H1 (cell line): ENCODE measurements around the gene CAPZA3. TPM values are rescaled to one million over a fixed set of nuclear protein-coding genes. Genes with fewer than 3 reads are reported as not detected.

Experiments used
- CTCF ChIA-PET: fragments of 300-600 bp; sonication (Branson Sonifier 250); formaldehyde crosslinking; loops from one replicate; lab custom pipeline; 2021; ENCODE audit not compliant: partially characterized antibody; lab: Charles Lee
- POLR2A ChIA-PET: fragments of 300-600 bp; sonication (Branson Sonifier 250); formaldehyde crosslinking; loops from one replicate; lab custom pipeline; 2021; ENCODE audit warnings: inconsistent platforms; ENCODE audit not compliant: partially characterized antibody; lab: Charles Lee
- DNase-seq, 2 experiments: peaks; one replicate each; pipeline versions ENCODE4 v3.0.0 to v3.0.0-alpha.2; 2010 to 2022; ENCODE audit warnings: low spot score in 2 of 2, low read depth in 1 of 2, mixed read lengths in 1 of 2
- FAIRE-seq: peaks from 2 replicates; lab custom pipeline; 2011; peaks lifted over from hg19 to GRCh38; lab: Jason Lieb, UNC
- H2AFZ ChIP-seq: 2 replicates; pipeline ENCODE4 v1.8.1; 2012; ENCODE audit warnings: low read length, inconsistent platforms
- H2AK5ac ChIP-seq: 2 replicates; pipeline ENCODE4 v1.6.1; 2013; ENCODE audit warnings: low read depth, low read length
- H2BK120ac ChIP-seq: replicated peaks from 2 replicates; pipeline ENCODE3; 2013; ENCODE audit warnings: low read depth, low read length, inconsistent platforms
- H2BK12ac ChIP-seq: 2 replicates; pipeline ENCODE4 v1.6.1; 2013; ENCODE audit warnings: low read depth, low read length
- H2BK15ac ChIP-seq: 2 replicates; pipeline ENCODE4 v1.6.1; 2013; ENCODE audit warnings: low read length
- H2BK20ac ChIP-seq: 2 replicates; pipeline ENCODE4 v1.6.1; 2013; ENCODE audit warnings: low read length
- H2BK5ac ChIP-seq: 2 replicates; pipeline ENCODE4 v1.6.1; 2013; ENCODE audit warnings: low read depth, low read length
- H3K14ac ChIP-seq: 2 replicates; pipeline ENCODE4 v1.6.1; 2013; ENCODE audit warnings: inconsistent platforms; ENCODE audit not compliant: insufficient read length
- H3K18ac ChIP-seq: 2 replicates; pipeline ENCODE4 v1.6.1; 2013; ENCODE audit warnings: low read length; ENCODE audit errors: extremely low read depth
- H3K23ac ChIP-seq: 2 replicates; pipeline ENCODE4 v1.6.1; 2013; ENCODE audit warnings: inconsistent platforms; ENCODE audit not compliant: insufficient read length
- H3K23me2 ChIP-seq: 2 replicates; pipeline ENCODE4 v1.6.1; 2013; ENCODE audit warnings: low read depth, low read length
- H3K27ac ChIP-seq: 2 replicates; pipeline ENCODE4 v1.6.1; 2011; ENCODE audit warnings: low read depth, low read length, inconsistent platforms
- H3K27me3 ChIP-seq, 4 experiments: replicated peaks in 1 of 4; 1 replicate in 1 of 4; 2 replicates in 3 of 4; pipeline versions ENCODE4 v1.6.1 to v1.8.1; 2011 to 2013; ENCODE audit warnings: low read length in 3 of 4, mild to moderate bottlenecking in 3 of 4, inconsistent platforms in 2 of 4, mixed read lengths in 2 of 4, moderate library complexity in 1 of 4; ENCODE audit not compliant: control insufficient read depth in 3 of 4, insufficient read depth in 3 of 4; ENCODE audit errors: extremely low read depth in 1 of 4
- H3K36me3 ChIP-seq, 4 experiments: 2 replicates each; pipeline versions ENCODE4 v1.6.1 to v1.8.1; 2011 to 2013; ENCODE audit warnings: mild to moderate bottlenecking in 4 of 4, low read length in 3 of 4, moderate library complexity in 2 of 4, control low read depth in 1 of 4, inconsistent platforms in 1 of 4; ENCODE audit not compliant: insufficient read depth in 4 of 4, control insufficient read depth in 2 of 4
- H3K4ac ChIP-seq: replicated peaks from 2 replicates; pipeline ENCODE3; 2013; ENCODE audit warnings: low read length, low read depth, mixed read lengths, inconsistent platforms; ENCODE audit not compliant: insufficient read length
- H3K4me1 ChIP-seq, 4 experiments: replicated peaks in 1 of 4; 1 replicate in 1 of 4; 2 replicates in 3 of 4; pipeline versions ENCODE4 v1.6.1 to v1.8.1; 2011 to 2013; ENCODE audit warnings: low read length in 3 of 4, inconsistent platforms in 2 of 4, mixed read lengths in 1 of 4; ENCODE audit not compliant: insufficient read depth in 4 of 4, control insufficient read depth in 3 of 4
- H3K4me2 ChIP-seq, 2 experiments: 2 replicates each; pipeline versions ENCODE4 v1.6.1 to v1.8.1; 2011 to 2013; ENCODE audit warnings: low read depth in 2 of 2, low read length in 2 of 2, control low read depth in 1 of 2, inconsistent platforms in 1 of 2, mild to moderate bottlenecking in 1 of 2; ENCODE audit not compliant: insufficient read depth in 1 of 2
- H3K4me3 ChIP-seq, 4 experiments: fragments of 200-600, 300-600 bp in 1 of 4; sonication (generic), shearing (Covaris generic), sonication (Bioruptor Twin) in 1 of 4; 2 replicates each; pipeline versions ENCODE4 v1.5.1 to v1.8.1; 2011 to 2016; ENCODE audit warnings: low read length in 4 of 4, low read depth in 3 of 4, control low read depth in 2 of 4, inconsistent platforms in 2 of 4, mild to moderate bottlenecking in 2 of 4, mixed read lengths in 1 of 4, moderate library complexity in 1 of 4; ENCODE audit not compliant: insufficient read depth in 2 of 4; ENCODE audit errors: extremely low read depth in 1 of 4
- H3K56ac ChIP-seq: replicated peaks from 2 replicates; pipeline ENCODE3; 2013; ENCODE audit warnings: low read depth, mild to moderate bottlenecking, mixed read lengths, low read length, inconsistent platforms; ENCODE audit not compliant: insufficient read length
- H3K79me1 ChIP-seq: 2 replicates; pipeline ENCODE4 v1.6.1; 2013; ENCODE audit warnings: low read depth, low read length, control low read depth
- H3K79me2 ChIP-seq, 2 experiments: 2 replicates each; pipeline versions ENCODE4 v1.6.1 to v1.8.1; 2012 to 2013; ENCODE audit warnings: low read length in 2 of 2, mild to moderate bottlenecking in 2 of 2, inconsistent platforms in 1 of 2; ENCODE audit not compliant: insufficient read depth in 2 of 2, control insufficient read depth in 1 of 2
- H3K9ac ChIP-seq, 4 experiments: replicated peaks in 1 of 4; 1 replicate in 1 of 4; 2 replicates in 3 of 4; pipeline versions ENCODE4 v1.6.1 to v1.8.1; 2011 to 2013; ENCODE audit warnings: low read depth in 3 of 4, low read length in 3 of 4, control low read depth in 2 of 4, mild to moderate bottlenecking in 2 of 4, moderate library complexity in 2 of 4, inconsistent platforms in 1 of 4; ENCODE audit errors: extremely low read depth in 1 of 4
- H3K9me3 ChIP-seq, 2 experiments: 2 replicates each; pipeline versions ENCODE4 v1.6.1 to v1.8.1; 2012 to 2013; ENCODE audit warnings: mild to moderate bottlenecking in 2 of 2, moderate library complexity in 2 of 2, control low read depth in 1 of 2, inconsistent platforms in 1 of 2, low read depth in 1 of 2, low read length in 1 of 2, mixed read lengths in 1 of 2; ENCODE audit not compliant: insufficient read depth in 2 of 2
- H4K20me1 ChIP-seq, 2 experiments: replicated peaks in 1 of 2; 2 replicates each; pipeline versions ENCODE3 to v1.8.1; 2011 to 2013; ENCODE audit warnings: inconsistent platforms in 2 of 2, low read length in 2 of 2, mild to moderate bottlenecking in 1 of 2; ENCODE audit not compliant: insufficient read depth in 2 of 2, control insufficient read depth in 1 of 2
- H4K5ac ChIP-seq: 2 replicates; pipeline ENCODE4 v1.6.1; 2013; ENCODE audit warnings: low read length, low read depth, mixed read lengths, inconsistent platforms; ENCODE audit not compliant: insufficient read length
- H4K8ac ChIP-seq: 2 replicates; pipeline ENCODE4 v1.8.0; 2013; ENCODE audit warnings: mild to moderate bottlenecking, moderate library complexity, low read length, inconsistent platforms; ENCODE audit not compliant: insufficient read depth; ENCODE audit errors: extremely low read depth
- H4K91ac ChIP-seq: replicated peaks from 2 replicates; pipeline ENCODE3; 2013; ENCODE audit warnings: low read length, mixed read lengths, inconsistent platforms; ENCODE audit not compliant: insufficient read length
- BRCA1 ChIP-seq: IDR thresholded peaks from 2 replicates; pipeline ENCODE4 v1.6.1; 2012; ENCODE audit warnings: low read depth, low read length, improper control_type of control experiment
- CBX5 ChIP-seq: fragments of 300-800, 300-1000 bp; sonication (generic); IDR thresholded peaks from 2 replicates; pipeline ENCODE4 v1.7.1; 2016; ENCODE audit warnings: antibody characterized with exemption, low read length, low read depth
- CTBP2 ChIP-seq: IDR thresholded peaks from 2 replicates; pipeline ENCODE4 v1.7.0; 2011; ENCODE audit warnings: borderline replicate concordance, mild to moderate bottlenecking, moderate library complexity, mixed read lengths, low read length; ENCODE audit not compliant: insufficient read depth, insufficient read length
- CTCF ChIP-seq, 3 experiments: IDR thresholded peaks; 1 replicate in 2 of 3; 2 replicates in 1 of 3; pipeline versions ENCODE4 v1.5.1 to v1.6.1; 2011; ENCODE audit warnings: low read length in 3 of 3, mild to moderate bottlenecking in 3 of 3, inconsistent platforms in 2 of 3, low read depth in 1 of 3, moderate library complexity in 1 of 3; ENCODE audit not compliant: insufficient read depth in 1 of 3; ENCODE audit errors: control extremely low read depth in 1 of 3
- FOSL1 ChIP-seq: IDR thresholded peaks from 2 replicates; pipeline ENCODE4 v1.6.1; 2011; ENCODE audit warnings: mild to moderate bottlenecking, low read depth, low read length, moderate library complexity; ENCODE audit not compliant: insufficient read depth
- POLR2A ChIP-seq, 2 experiments: IDR thresholded peaks; 1 replicate in 1 of 2; 2 replicates in 1 of 2; pipeline ENCODE4 v1.6.1; 2011; ENCODE audit warnings: low read depth in 2 of 2, low read length in 2 of 2, mild to moderate bottlenecking in 2 of 2; ENCODE audit errors: control extremely low read depth in 1 of 2
- POLR2AphosphoS5 ChIP-seq: IDR thresholded peaks from 2 replicates; pipeline ENCODE4 v1.6.1; 2011; ENCODE audit warnings: low read depth, low read length
- RAD21 ChIP-seq, 2 experiments: IDR thresholded peaks in 1 of 2; conservative IDR thresholded peaks in 1 of 2; 2 replicates each; pipeline ENCODE4 v1.6.1; 2011; ENCODE audit warnings: low read depth in 2 of 2, low read length in 2 of 2, improper control_type of control experiment in 1 of 2, inconsistent platforms in 1 of 2, mild to moderate bottlenecking in 1 of 2, moderate library complexity in 1 of 2
- SIRT6 ChIP-seq: IDR thresholded peaks from one replicate; pipeline ENCODE4 v1.7.1; 2012; ENCODE audit warnings: low read length, inconsistent platforms
- SP1 ChIP-seq: IDR thresholded peaks from 2 replicates; pipeline ENCODE4 v1.6.1; 2011; ENCODE audit warnings: low read depth, low read length
- SUZ12 ChIP-seq: fragments of 200-600 bp; sonication (generic); IDR thresholded peaks from 2 replicates; pipeline ENCODE4 v1.6.1; 2012; ENCODE audit warnings: mild to moderate bottlenecking, inconsistent platforms, low read length, moderate library complexity, mixed read lengths
- TBP ChIP-seq: IDR thresholded peaks from 2 replicates; pipeline ENCODE4 v1.6.1; 2011; ENCODE audit warnings: low read depth, low read length, improper control_type of control experiment
- YY1 ChIP-seq: IDR thresholded peaks from 2 replicates; pipeline ENCODE4 v1.6.1; 2011; ENCODE audit warnings: low read depth, mild to moderate bottlenecking, low read length
- WGBS, 2 experiments: shearing (Covaris generic) in 1 of 2; methylation state at CpG; one replicate each; pipeline versions ENCODE4 v1.1.6 to v1.1.7; 2013 to 2015; ENCODE audit warnings: low lambda C conversion rate in 2 of 2, mixed read lengths in 2 of 2, inconsistent platforms in 1 of 2, low coverage in 1 of 2, missing lambda C conversion rate in 1 of 2; ENCODE audit not compliant: insufficient replicate concordance in 2 of 2, insufficient coverage in 1 of 2, insufficient read length in 1 of 2; ENCODE audit errors: extremely low coverage in 1 of 2, missing lambda C conversion rate in 1 of 2; 5-methylcytosine and 5-hydroxymethylcytosine counted together
- polyA plus RNA-seq, 7 experiments: library from polyadenylated mRNA; depleted of rRNA in 3 of 7; stranded (reverse) in 5 of 7; unstranded in 2 of 7; fragments of >200 nt in 5 of 7; fragments of 200-250 nt in 2 of 7; gene quantifications; 1 replicate in 5 of 7; 2 replicates in 1 of 7; 4 replicates in 1 of 7; pipeline versions ENCODE4 v1.2.1 to v1.2.3, GENCODE V29; 2011 to 2013; ENCODE audit warnings: missing spikeins in 2 of 7, mixed read lengths in 2 of 7
- total RNA-seq: library from RNA; stranded (reverse); fragmentation: NEBNext Ultra II Directional; extraction: Animal tissue kit (Norgen Biotek cat#: 25700); gene quantifications from 2 replicates; pipeline ENCODE4 v1.2.1, GENCODE V29; 2021

The CAPZA3 gene
- total and polyA plus RNA-seq, 2 of the 8 experiments (the other 6 are each of a cell fraction or from before 2014, with no cell fraction given): not detected

DNA sequence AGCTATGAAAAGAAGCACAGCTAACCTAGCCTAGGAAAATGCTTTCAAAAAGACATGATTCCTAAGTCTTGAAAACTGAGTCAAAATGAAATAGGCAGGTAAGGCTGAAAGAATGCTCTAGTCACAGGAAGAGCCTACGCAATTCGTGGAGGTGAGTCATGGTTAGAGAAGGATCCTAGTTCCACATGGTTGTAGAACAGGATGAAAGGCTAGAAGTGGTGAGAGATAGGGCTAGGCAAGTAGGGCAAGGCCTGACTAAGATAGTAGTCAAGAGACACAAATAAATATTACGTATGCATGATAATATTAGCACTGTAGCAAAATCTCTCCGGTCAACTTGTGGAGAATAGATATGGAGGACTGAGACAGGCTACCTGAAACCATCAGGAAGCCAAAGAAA, 47.3 kb upstream of the CAPZA3 start:
- Histone ChIP-seq H2AK5ac (no peak overlapping the region), H3K79me2 (no peaks in the 10 kb centered on the region), H3K23me2 (no peaks in the 10 kb centered on the region), H3K56ac (no peak overlapping the region), H3K9ac (no peak overlapping the region), H3K4me3 (no peak overlapping the region), H3K4me1 (no peaks in the 10 kb centered on the region), H4K20me1 (no peaks in the 10 kb centered on the region), H4K8ac (no peak overlapping the region), H3K27ac (no peak overlapping the region), H3K79me1 (no peaks in the 10 kb centered on the region), H3K14ac (no peak overlapping the region), H3K4ac (no peak overlapping the region), H2BK5ac (no peak overlapping the region), H3K9me3 (no peaks in the 10 kb centered on the region), H3K18ac (no peak overlapping the region), H3K4me2 (no peak overlapping the region), H3K36me3 (no peaks in the 10 kb centered on the region), H3K27me3 (no peaks in the 10 kb centered on the region), H2BK15ac (no peak overlapping the region), H2BK12ac (no peak overlapping the region), H2AFZ (no peak overlapping the region), H2BK120ac (no peak overlapping the region), H2BK20ac (no peak overlapping the region), H3K23ac (no peak overlapping the region), H4K5ac (no peak overlapping the region), H4K91ac (no peak overlapping the region)
- WGBS, 2 experiments: 91% methylated on average over 4 of the region's 4 CpGs; no CpG with 5 or more reads in 1 of the 2 experiments
- CTCF ChIA-PET: no interaction called here
- no peak for DNase-seq
- FAIRE-seq: no peak
- no peak for TF ChIP-seq POLR2A (IDR thresholded peaks at IDR 0.05; ENCODE audit: control extremely low read depth in 1 of 2, low read depth in 2 of 2, low read length in 2 of 2)
- TF ChIP-seq SIRT6: no peak
- no peak for TF ChIP-seq SP1
- TF ChIP-seq SUZ12: no peak
- TF ChIP-seq BRCA1: no peak
- TF ChIP-seq FOSL1: no peak
- no peak for TF ChIP-seq RAD21 (IDR thresholded peaks at IDR 0.05 in 1 of 2, conservative IDR thresholded peaks at IDR 0.05 in 1 of 2; ENCODE audit: low read depth in 2 of 2, low read length in 2 of 2)
- TF ChIP-seq TBP: no peak
- no peak for TF ChIP-seq CBX5
- no peak for TF ChIP-seq YY1
- TF ChIP-seq CTBP2: no peak
- no peak for TF ChIP-seq POLR2AphosphoS5
- TF ChIP-seq CTCF (IDR thresholded peaks at IDR 0.05; ENCODE audit: control extremely low read depth in 1 of 3, insufficient read depth in 1 of 3, low read depth in 1 of 3, low read length in 3 of 3): no peak
- POLR2A ChIA-PET: no interaction called here
